ENCODE data around the gene BMERB1.
"Not testable (repeated sequence)": the region's sequence is repeated elsewhere in the genome, so short reads cannot be mapped to it uniquely, and the experiment has no call there.

- TF ChIP-seq, protein P1, sequence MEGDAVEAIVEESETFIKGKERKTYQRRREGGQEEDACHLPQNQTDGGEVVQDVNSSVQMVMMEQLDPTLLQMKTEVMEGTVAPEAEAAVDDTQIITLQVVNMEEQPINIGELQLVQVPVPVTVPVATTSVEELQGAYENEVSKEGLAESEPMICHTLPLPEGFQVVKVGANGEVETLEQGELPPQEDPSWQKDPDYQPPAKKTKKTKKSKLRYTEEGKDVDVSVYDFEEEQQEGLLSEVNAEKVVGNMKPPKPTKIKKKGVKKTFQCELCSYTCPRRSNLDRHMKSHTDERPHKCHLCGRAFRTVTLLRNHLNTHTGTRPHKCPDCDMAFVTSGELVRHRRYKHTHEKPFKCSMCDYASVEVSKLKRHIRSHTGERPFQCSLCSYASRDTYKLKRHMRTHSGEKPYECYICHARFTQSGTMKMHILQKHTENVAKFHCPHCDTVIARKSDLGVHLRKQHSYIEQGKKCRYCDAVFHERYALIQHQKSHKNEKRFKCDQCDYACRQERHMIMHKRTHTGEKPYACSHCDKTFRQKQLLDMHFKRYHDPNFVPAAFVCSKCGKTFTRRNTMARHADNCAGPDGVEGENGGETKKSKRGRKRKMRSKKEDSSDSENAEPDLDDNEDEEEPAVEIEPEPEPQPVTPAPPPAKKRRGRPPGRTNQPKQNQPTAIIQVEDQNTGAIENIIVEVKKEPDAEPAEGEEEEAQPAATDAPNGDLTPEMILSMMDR (optimal IDR thresholded peaks at IDR 0.05 in 1 of 3, IDR thresholded peaks at IDR 0.05 in 1 of 3, conservative IDR thresholded peaks at IDR 0.05 in 1 of 3; ENCODE audit: extremely low read depth in 1 of 3, insufficient read depth in 2 of 3, low read length in 3 of 3), result not testable (repeated sequence)
- TF ChIP-seq EZH2 (IDR thresholded peaks at IDR 0.05; ENCODE audit: low read length), result not testable (repeated sequence)
Observed at GRCh38 chr16:15393025-15393424, 41.4 kb upstream of the BMERB1 start.

Data from keratinocyte (primary cell).